Lower leg skin (tissue), 4 donors: ENCODE measurements around the gene FCAMR. TPM values are rescaled to one million over a fixed set of nuclear protein-coding genes. Genes with fewer than 3 reads are reported as not detected.

Source experiments
- DNase-seq, 2 donors: peaks; one replicate each; pipeline ENCODE4 v3.0.0-alpha.2; 2019; ENCODE audit warnings: low spot score in 2 of 2
- H3K4me3 ChIP-seq: fragments of 200-600 bp; sonication (generic); 2 replicates; pipeline ENCODE4 v1.5.1; 2017; ENCODE audit warnings: mild to moderate bottlenecking, low read depth; ENCODE audit not compliant: poor library complexity, severe bottlenecking
- CTCF ChIP-seq, 3 donors: fragments of 450-650 bp; IDR thresholded peaks; one replicate each; pipeline ENCODE4 v1.5.1; 2016; ENCODE audit warnings: antibody characterized with exemption in 3 of 3, mild to moderate bottlenecking in 3 of 3, moderate library complexity in 2 of 3
- POLR2A ChIP-seq, 2 donors: fragments of 450-650 bp; IDR thresholded peaks; one replicate each; pipeline ENCODE4 v1.6.1; 2016 to 2017; ENCODE audit warnings: antibody characterized with exemption in 2 of 2, mild to moderate bottlenecking in 1 of 2, moderate library complexity in 1 of 2
- WGBS, 2 donors: methylation state at CpG; one replicate each; pipeline ENCODE4 v1.1.5; 2018; 5-methylcytosine and 5-hydroxymethylcytosine counted together
- intact Hi-C: fragments of 100-400 bp; cut with DNase I; formaldehyde crosslinking; loops from one replicate; pipeline ENCODE4 v1.15.0; 2023; ENCODE audit warnings: low total_unique reads
- total RNA-seq, 4 donors: library from RNA; depleted of rRNA; stranded (reverse); fragments of >200 nt; gene quantifications; one replicate each; pipeline ENCODE4 v1.1.0, GENCODE V29; 2016

Gene FCAMR
- total RNA-seq, 4 donors from 2014 or later = not detected

- TF ChIP-seq CTCF (IDR thresholded peaks at IDR 0.05) (no peak), POLR2A (IDR thresholded peaks at IDR 0.05) (no peak)
- no peak for DNase-seq
- WGBS, 2 donors = 67 to 80% methylated on average over 7 to 8 of the region's 8 CpGs
- intact Hi-C loops = no loop called here
- H3K4me3 ChIP-seq = no peak overlapping the region
Observed at GRCh38 chr1:206932177-206932576, 38.1 kb downstream of the FCAMR start.

DNA sequence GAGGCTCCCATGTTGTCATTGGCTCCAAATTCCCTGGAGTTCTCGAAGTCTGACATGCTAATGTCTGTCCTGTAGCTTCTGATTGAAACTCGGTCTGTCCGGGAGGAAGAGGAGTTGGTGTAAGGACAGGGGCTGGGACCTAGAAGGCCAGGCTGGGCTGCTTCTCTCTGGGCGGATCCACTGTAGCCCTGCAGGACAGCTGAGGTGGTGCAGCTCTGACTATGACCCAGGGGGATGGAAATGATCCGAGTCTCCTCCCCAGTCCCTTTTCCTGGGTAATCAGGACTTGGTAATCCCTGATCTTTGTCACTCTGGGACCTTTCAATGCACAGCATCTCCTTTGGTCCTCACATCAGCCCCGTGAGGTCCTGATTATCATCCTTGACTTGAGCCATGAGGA, 38.6 kb downstream of the FCAMR start:
- 86 to 87% methylated on average over 6 of the region's 6 CpGs for WGBS, 2 donors
- H3K4me3 ChIP-seq = no peak overlapping the region
- TF ChIP-seq CTCF (IDR thresholded peaks at IDR 0.05) (no peak), POLR2A (IDR thresholded peaks at IDR 0.05) (no peak)
- DNase-seq = no peak
- intact Hi-C loops = no loop called here

DNA sequence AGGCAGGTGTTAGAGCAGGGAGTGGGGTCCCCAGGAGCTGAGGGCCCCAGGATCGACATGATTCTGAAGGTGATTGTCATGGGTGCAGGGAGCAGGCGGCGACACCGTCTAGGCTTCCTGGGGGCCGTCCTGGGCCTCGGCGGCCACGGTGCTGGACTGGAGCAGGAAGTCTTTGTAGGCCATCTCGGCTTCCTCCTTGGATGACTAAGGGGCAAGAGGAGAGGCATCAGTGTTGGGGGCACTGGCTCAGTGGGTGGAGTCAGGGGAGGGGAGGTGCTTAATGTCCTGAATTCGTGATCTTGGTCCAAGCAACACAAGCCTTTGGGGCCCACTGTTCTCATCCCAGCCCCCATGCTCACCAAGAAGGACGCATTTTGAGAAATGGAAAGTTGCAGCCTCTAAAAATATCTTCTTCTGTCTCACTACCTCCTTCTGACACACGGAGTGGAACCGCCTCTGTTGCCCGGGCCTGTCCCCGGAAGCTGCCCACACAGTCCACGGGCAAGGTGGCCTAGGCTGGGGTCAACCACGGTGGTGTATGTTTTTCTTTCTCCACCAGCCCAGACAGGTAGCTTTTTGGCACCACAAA, 40.0 kb downstream of the FCAMR start:
- intact Hi-C loops = no loop called here
- DNase-seq = no peak
- TF ChIP-seq CTCF (IDR thresholded peaks at IDR 0.05) (no peak), POLR2A (IDR thresholded peaks at IDR 0.05) (no peak)
- no peak overlapping the region for H3K4me3 ChIP-seq
- WGBS, 2 donors = 73 to 79% methylated on average over 17 of the region's 17 CpGs

GRCh38 chr1:206929524-206929923, 40.7 kb downstream of the FCAMR start:
- intact Hi-C loops = no loop called here
- TF ChIP-seq POLR2A (IDR thresholded peaks at IDR 0.05) = no peak
- TF ChIP-seq CTCF (IDR thresholded peaks at IDR 0.05) = no peak
- H3K4me3 ChIP-seq = no peak overlapping the region
- WGBS, 2 donors = 79 to 80% methylated on average over 6 of the region's 6 CpGs
- no peak for DNase-seq

- WGBS, 2 donors = 79 to 81% methylated on average over 2 of the region's 2 CpGs
- no peak for DNase-seq
- no peak for TF ChIP-seq CTCF (IDR thresholded peaks at IDR 0.05)
- no peak for TF ChIP-seq POLR2A (IDR thresholded peaks at IDR 0.05)
- H3K4me3 ChIP-seq = no peak overlapping the region
- intact Hi-C loops = no loop called here
Observed at GRCh38 chr1:206926286-206926685, 44.0 kb downstream of the FCAMR start.

DNA sequence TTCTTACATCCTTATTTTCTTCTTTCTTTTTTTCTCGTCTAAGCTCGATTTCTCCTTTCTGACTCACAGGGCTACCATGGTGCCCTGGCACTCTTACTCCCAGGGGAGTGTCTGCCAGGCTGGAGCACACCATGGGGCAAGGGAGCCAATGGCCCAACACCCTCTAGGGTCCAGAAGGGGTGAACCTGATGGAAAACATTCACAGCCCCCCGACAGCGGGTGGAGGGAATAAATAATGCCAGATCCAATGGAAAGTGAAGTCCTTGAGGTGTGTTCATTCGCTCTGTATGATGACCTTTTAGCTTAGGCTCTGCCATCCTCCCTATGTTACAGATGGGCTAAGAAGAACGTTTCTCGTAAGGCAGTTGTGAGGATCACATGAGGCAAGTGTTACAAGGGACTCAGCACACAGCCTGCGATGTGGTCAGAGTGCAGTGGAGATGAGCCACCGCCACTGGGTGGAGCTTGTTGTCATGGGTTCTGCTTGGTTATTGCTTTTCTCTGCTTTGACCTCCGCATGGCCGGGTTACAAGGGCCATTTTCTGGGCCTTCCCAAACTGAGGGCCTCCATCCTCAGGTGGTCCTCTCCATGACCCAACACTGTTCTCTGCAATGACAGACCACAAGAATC, 45.0 kb downstream of the FCAMR start:
- intact Hi-C loops = no loop called here
- WGBS, 2 donors = 77 to 79% methylated on average over 11 of the region's 11 CpGs
- DNase-seq = no peak
- TF ChIP-seq POLR2A (IDR thresholded peaks at IDR 0.05) = no peak
- TF ChIP-seq CTCF (IDR thresholded peaks at IDR 0.05) = no peak
- H3K4me3 ChIP-seq = no peak overlapping the region
